ENCODE results near the gene ANO10.
"Not testable (repeated sequence)": the region's sequence is repeated elsewhere in the genome, so short reads cannot be mapped to it uniquely, and the experiment has no call there.

The ANO10 gene

DNA sequence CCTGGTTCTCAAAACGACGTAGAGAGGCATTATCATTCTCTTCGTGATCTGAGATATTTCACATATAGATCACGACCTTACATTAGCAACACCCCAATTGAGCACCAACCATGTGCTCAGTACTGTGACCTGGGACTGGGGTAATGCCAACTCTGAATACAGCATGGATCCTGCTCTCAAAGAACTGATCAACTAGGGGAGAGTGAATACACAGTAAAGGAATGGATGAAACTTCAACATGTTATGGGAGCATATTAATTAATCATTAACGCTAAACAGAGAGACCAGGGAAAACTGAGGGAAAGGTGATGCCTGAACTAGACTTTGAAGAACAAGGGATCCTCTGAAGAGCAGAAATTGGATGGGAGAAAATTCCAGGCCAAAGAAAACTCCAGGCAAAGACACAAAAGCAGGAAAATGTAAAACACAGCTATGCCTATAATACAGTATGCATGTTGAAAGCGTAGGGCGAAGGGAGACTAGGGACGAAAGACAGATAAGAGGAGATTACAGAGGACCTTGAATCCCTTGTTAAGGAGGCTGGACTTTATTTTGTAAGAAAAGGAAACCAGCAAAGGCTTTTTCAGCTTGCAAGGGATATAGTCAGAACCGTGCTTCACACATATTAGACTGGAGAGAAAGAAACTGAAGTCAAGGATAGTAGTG is 105.7 kb downstream of the ANO10 start:
- no peak for DNase-seq

DNA sequence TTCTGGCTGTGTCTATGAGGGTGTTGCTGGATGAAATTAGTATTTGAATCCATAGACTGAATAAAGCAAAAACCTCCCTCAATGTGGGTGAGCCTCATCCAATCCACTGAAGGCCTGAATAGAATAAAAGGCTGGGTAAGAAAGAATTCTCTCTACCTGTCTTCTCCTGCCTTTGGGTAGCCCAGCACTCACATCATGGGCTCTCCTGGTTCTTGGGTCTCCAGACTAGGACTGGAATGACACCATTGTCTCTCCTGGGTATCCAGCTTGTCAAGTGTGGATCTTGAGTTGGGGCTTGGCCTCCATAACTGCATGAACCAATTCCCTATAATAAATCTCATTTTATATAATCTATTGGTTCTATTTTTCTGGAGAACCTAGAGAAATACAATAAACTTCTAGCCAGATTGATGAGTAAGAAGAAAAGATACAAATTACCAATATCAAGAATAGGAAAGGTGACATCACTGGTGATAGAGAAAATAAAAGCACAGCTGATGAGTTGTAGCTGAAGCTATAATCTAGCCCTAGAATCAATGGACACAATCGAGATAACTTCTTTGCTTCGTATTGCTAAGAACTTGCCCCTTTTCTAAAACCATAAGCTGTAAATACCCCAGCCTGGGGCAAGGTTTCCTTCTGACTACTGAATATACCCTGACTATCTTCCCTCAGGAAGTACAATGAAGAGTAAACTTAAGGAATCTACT is 106.4 kb downstream of the ANO10 start:
- DNase-seq: no peak

DNA sequence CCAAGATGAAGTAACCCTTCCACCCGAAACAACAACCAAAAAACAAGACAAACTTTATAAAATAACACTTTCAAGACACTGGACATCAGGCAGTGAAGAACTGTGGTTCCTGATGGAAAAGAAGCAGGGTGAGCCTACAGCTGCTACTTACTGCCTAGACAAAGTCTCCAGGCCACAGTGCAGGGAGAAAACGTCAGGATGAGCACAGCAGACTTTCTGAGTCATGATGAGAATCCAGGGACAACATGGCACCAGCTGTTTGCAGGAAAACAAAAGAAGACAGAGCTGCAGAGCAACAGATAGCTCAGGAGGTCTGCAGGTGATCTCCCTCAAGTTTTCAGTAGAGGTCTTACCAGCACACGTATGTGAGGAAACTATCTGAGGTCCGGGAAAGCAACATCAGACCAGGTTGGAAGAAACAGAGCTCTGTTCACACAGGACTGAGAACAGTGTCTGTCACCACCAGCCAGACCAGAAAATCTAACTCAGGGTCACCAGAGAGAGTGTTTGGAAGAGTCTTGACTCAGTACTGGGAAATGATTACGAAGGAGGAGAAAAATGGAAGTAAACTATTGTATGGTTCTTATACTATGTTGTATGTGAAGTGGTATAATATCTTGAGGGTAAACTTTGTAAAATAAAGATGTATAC is 108.9 kb downstream of the ANO10 start:
- DNase-seq: no peak

- no peak for DNase-seq
These were observed 115.2 kb downstream of the ANO10 start for GRCh38 chr3:43506644-43507043.

GRCh38 chr3:43505351-43505750 is 116.5 kb downstream of the ANO10 start:
- DNase-seq: no peak

GRCh38 chr3:43503067-43503728 is 118.6 kb downstream of the ANO10 start:
- peak in 2 of 4 experiments; percentile 49 to 70 for DNase-seq

- peak; percentile 70 to 87 (median 80) for DNase-seq
These were observed 122.6 kb downstream of the ANO10 start for GRCh38 chr3:43499256-43499655.

GRCh38 chr3:43497905-43498365 is 123.9 kb downstream of the ANO10 start:
- no peak for DNase-seq

DNA sequence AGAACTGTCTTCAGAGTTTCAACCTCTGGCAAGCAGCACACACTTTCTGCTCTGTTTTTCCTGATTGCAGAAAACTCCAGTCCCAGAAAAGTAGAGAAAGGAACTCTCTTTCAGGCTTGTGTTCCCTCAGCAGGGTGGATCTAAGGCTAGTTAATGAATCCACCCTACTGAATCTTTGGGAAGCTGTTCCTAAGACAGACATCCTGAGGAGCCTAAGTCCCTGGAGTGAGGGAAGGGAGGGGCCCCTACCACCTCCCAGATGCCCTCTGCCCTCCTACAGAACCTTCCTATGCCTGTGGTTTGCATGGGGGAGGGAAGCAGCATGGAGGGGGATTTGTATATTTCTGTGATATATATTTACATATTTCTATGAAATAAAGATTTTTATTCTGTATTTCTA is 124.4 kb downstream of the ANO10 start:
- no peak for DNase-seq

DNA sequence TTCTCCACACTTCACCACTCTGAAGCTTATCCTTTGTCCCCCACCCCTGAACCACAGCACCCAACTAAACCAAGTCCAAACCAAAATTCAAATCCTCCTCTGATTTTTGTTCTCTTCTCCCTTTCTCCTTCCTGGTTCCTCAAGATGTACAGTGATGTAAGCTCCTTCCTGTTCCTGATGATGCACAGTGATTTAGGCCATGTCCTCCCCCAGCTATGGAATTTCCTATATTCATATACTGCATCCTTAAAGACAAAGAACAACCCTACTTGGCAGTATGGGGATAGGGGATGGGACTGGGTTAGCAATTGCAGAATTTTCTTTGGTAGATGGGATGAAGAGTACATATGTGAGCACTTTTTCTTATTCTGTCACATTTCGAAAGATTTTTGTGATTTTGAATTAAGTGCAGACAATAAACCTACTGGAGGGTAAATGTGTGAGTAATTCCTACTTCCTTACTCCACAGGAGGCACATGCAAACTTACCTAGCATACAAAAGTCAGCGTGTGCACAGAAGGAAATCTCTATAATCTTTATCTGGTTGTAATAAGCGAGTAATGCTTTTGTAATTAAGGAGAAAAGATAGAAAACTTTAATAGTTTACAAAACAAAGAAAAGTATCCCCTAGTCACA is 125.0 kb downstream of the ANO10 start:
- peak in 2 of 4 experiments; percentile 6 to 19 for DNase-seq

DNA sequence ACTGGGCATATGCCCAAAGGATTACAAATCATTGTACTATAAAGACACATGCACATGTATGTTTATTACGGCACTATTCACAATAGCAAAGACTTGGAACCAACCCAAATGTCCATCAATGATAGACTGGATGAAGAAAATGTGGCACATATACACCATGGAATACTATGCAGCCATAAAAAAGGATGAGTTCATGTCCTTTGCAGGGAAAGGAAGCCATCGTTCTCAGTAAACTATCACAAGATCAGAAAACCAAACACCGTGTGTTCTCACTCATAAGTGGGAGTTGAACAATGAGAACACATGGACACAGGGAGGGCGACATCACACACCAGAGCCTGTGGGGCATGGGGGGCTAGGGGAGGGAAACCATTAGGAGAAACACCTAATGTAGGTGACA is 128.9 kb downstream of the ANO10 start:
- DNase-seq: not testable (repeated sequence)

GRCh38 chr3:43491807-43492206 is 130.0 kb downstream of the ANO10 start:
- DNase-seq: not testable (repeated sequence)

GRCh38 chr3:43490640-43491185 is 131.1 kb downstream of the ANO10 start:
- DNase-seq: no peak

GRCh38 chr3:43489930-43490329 is 131.9 kb downstream of the ANO10 start:
- DNase-seq: peak; percentile 10 to 45 (median 34)

- no peak for DNase-seq
These were observed 135.9 kb downstream of the ANO10 start for GRCh38 chr3:43485931-43486330.

- no peak for DNase-seq
These were observed 136.8 kb downstream of the ANO10 start for GRCh38 chr3:43484926-43485488.

DNA sequence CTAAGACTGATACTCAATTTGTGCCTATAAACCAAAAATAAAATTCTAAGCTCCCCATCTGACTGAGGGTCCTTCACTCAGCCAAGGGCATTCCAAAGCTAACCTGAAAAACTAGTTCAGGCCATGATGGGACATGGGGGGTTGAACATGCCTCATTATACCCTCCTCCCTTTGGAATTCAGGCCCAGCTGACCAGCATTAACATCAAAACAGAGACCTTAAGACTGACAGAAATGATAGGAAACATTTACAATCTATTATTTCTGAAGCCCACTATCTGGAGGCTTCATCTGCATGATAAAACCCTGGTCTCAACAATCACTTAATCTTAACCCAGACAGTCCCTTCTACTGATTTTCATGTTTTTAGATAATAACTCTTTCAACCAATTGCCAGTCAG is 140.4 kb downstream of the ANO10 start:
- no peak for DNase-seq

DNA sequence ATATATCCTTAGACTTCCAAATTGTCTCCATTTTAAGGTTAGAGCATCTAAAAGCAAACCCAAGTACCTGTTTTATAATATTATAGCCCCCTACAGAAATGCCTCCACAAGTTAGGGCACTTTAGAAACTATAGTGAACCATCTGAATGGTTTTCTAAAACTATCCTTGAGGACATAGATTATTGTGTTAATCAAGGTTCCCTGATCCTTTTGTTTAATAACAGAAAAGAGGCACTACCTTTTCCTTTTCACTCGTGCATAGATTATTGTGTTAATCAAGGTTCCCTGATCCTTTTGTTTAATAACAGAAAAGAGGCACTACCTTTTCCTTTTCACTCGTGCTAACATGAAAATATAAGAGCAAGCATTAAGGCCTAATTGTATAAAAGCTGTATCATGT is 143.0 kb downstream of the ANO10 start:
- not testable (repeated sequence) for DNase-seq

- DNase-seq: no peak
These were observed 143.6 kb downstream of the ANO10 start for GRCh38 chr3:43478118-43478785.

DNA sequence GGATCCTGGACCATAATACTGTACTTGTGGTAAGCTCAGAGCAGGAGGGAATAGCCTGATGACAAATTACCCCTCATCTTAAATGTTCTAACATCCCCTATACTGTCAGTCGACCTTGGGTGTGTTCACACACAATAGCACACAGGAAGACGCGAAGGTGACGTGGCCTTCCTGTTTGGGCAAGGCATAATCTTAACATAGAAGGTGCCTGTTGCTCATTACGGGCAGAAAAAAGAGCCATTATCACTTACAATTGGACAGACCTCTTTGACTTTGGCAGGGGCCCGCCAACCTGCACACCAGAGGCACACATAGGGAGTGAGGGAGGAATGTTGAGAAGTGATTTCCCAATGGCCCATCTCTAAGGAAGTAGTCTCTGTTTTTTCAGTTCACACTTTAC is 144.2 kb downstream of the ANO10 start:
- no peak for DNase-seq

DNA sequence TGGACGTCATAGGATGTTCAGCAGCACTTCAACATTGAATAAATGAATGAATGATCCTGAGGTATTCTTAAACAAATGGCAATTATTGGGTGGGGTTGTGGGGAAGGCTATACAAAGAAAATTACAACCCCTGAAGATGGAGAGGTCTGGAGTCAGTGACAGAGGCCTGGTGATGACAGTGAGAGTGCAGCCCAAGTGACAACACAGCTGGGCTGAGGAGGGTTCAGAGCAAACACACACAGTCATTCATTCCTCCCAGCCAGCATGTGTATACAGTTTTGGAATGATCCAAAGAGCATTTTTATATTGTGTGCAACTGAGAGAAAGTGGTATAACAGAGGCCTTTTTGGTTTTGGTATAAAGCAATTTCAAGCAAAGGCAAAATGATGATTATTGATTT is 148.1 kb downstream of the ANO10 start:
- no peak for DNase-seq

All from suppressor macrophage (primary cell).